GM23248 (cell line): ENCODE data around the gene HOXB5. TPM values are rescaled to one million over a fixed set of nuclear protein-coding genes. Genes with fewer than 3 reads are reported as not detected.

Source experiments
- DNase-seq: peaks from one replicate; pipeline ENCODE4 v3.0.0-alpha.2; 2015
- H2AFZ ChIP-seq: fragments of 200-600 bp; sonication (generic); 2 replicates; pipeline ENCODE4 v1.6.1; 2016; ENCODE audit warnings: antibody characterized with exemption
- H3F3A ChIP-seq: fragments of 200-600 bp; sonication (generic); 2 replicates; pipeline ENCODE4 v1.6.1; 2016; ENCODE audit warnings: mild to moderate bottlenecking, antibody characterized with exemption, mixed run types; ENCODE audit not compliant: insufficient read depth
- H3K27ac ChIP-seq: fragments of 200-600 bp; sonication (generic); 2 replicates; pipeline ENCODE4 v1.5.1; 2016; ENCODE audit warnings: mild to moderate bottlenecking
- H3K27me3 ChIP-seq: fragments of 200-600 bp; sonication (generic); replicated peaks from 2 replicates; pipeline ENCODE4 v1.6.1; 2016; ENCODE audit warnings: mild to moderate bottlenecking; ENCODE audit not compliant: insufficient read depth
- H3K36me3 ChIP-seq: fragments of 200-600 bp; sonication (generic); 2 replicates; pipeline ENCODE4 v1.6.1; 2016; ENCODE audit warnings: low read depth, mild to moderate bottlenecking
- H3K4me1 ChIP-seq: fragments of 200-600 bp; sonication (generic); 2 replicates; pipeline ENCODE4 v1.6.1; 2016; ENCODE audit warnings: mild to moderate bottlenecking; ENCODE audit not compliant: insufficient read depth
- H3K4me2 ChIP-seq: fragments of 200-600 bp; sonication (generic); one replicate; pipeline ENCODE4 v1.6.1; 2016; ENCODE audit warnings: mild to moderate bottlenecking; ENCODE audit not compliant: unreplicated experiment
- H3K4me3 ChIP-seq: fragments of 200-600 bp; sonication (generic); 2 replicates; pipeline ENCODE4 v1.5.1; 2016; ENCODE audit warnings: mild to moderate bottlenecking
- H3K79me2 ChIP-seq: fragments of 200-600 bp; sonication (generic); 2 replicates; pipeline ENCODE4 v1.6.1; 2016; ENCODE audit warnings: mild to moderate bottlenecking; ENCODE audit not compliant: insufficient read depth
- H3K9ac ChIP-seq: fragments of 200-600 bp; sonication (generic); 2 replicates; pipeline ENCODE4 v1.6.1; 2016; ENCODE audit warnings: mild to moderate bottlenecking
- H3K9me2 ChIP-seq: fragments of 200-600 bp; sonication (generic); 2 replicates; pipeline ENCODE4 v1.6.1; 2016; ENCODE audit warnings: mixed run types, mild to moderate bottlenecking, moderate library complexity; ENCODE audit not compliant: insufficient read depth
- H3K9me3 ChIP-seq: fragments of 200-600 bp; sonication (generic); one replicate; pipeline ENCODE4 v1.6.1; 2017; ENCODE audit warnings: low read depth
- H4K20me1 ChIP-seq: fragments of 200-600 bp; sonication (generic); 2 replicates; pipeline ENCODE4 v1.6.0; 2016; ENCODE audit not compliant: insufficient read depth
- EZH2 ChIP-seq: fragments of 200-600 bp; sonication (generic); IDR thresholded peaks from 2 replicates; pipeline ENCODE4 v1.6.1; 2018; ENCODE audit warnings: antibody characterized with exemption, mild to moderate bottlenecking; ENCODE audit not compliant: insufficient read depth, poor library complexity, severe bottlenecking
- EZH2phosphoT487 ChIP-seq: fragments of 200-600 bp; sonication (generic); IDR thresholded peaks from 2 replicates; pipeline ENCODE4 v1.6.1; 2018; ENCODE audit warnings: antibody characterized with exemption, moderate library complexity, mild to moderate bottlenecking, low read depth; ENCODE audit not compliant: insufficient read depth
- WGBS, 2 experiments: methylation state at CpG; one replicate each; pipeline ENCODE4 v1.1.6; 2015 to 2017; ENCODE audit warnings: low lambda C conversion rate in 2 of 2, low coverage in 1 of 2; ENCODE audit errors: missing lambda C conversion rate in 2 of 2; 5-methylcytosine and 5-hydroxymethylcytosine counted together
- in situ Hi-C: fragments of 300-500 bp; cut with MboI; formaldehyde crosslinking; loops from 2 replicates; pipeline ENCODE4 v1.15.0; 2020
- polyA plus RNA-seq: library from polyadenylated mRNA; unstranded; fragments of >200 nt; fragmentation: Nextera tagmentation; extraction: Ambion mirVana; gene quantifications from 2 replicates; pipeline ENCODE4 v1.2.1, GENCODE V29; 2016
- total RNA-seq: library from RNA; depleted of rRNA; stranded (reverse); fragments of >200 nt; shearing (Covaris generic); gene quantifications from 2 replicates; pipeline ENCODE4 v1.2.3, GENCODE V29; 2014

Gene HOXB5
- total and polyA plus RNA-seq, 2 experiments from 2014 or later = 0.22 to 2.0 TPM

DNA sequence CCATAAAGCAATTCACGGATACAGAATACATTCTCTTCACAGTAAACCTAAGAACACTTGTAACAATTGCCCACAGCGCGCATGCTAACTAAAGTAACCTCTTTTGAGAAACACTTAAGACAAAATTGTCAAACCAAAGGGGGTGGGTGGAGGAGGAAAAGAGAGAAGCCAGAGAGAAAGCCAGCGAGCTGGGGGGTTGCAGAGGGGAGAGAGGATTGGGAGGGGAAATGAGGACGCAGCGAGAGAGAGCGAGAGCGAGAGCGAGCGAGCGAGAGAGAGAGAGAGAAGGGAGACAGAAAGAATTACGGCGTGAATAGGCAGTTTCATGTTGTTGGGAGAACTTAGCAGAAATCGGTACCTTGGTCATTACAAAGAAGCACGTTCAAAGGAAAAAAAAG is 18.9 kb upstream of the HOXB5 start:
- no peaks in the 10 kb centered on the region for H3K36me3 ChIP-seq
- H2AFZ ChIP-seq = peak overlapping the region; percentile 85
- H3K9ac ChIP-seq = no peak overlapping the region
- peak; percentile 36 for DNase-seq
- WGBS, 2 experiments = 7 to 32% methylated on average over 4 to 15 of the region's 15 CpGs
- no peaks in the 10 kb centered on the region for H4K20me1 ChIP-seq
- H3K27ac ChIP-seq = no peak overlapping the region
- H3K79me2 ChIP-seq = no peaks in the 10 kb centered on the region
- TF ChIP-seq EZH2 (no peak), EZH2phosphoT487 (0 out of 2 replicates have a peak, but pooled peaks have one; percentile 21)
- H3K4me2 ChIP-seq = peak overlapping the region; percentile 93
- H3F3A ChIP-seq = no peaks in the 10 kb centered on the region
- H3K4me3 ChIP-seq = peak overlapping the region; percentile 72
- no peaks in the 10 kb centered on the region; the same call in 1 of the 2 replicates for H3K4me1 ChIP-seq
- no peaks in the 10 kb centered on the region for H3K9me2 ChIP-seq
- in situ Hi-C loops = no loop called here
- H3K27me3 ChIP-seq = peaks cover 40% of the 10 kb centered on the region
- H3K9me3 ChIP-seq = no peaks in the 10 kb centered on the region

GRCh38 chr17:48611681-48612455 is 18.3 kb upstream of the HOXB5 start:
- H3K27ac ChIP-seq = no peak overlapping the region
- H3K9ac ChIP-seq = peak overlapping the region; percentile 84; the same call in 1 of the 2 replicates
- H3K4me3 ChIP-seq = peak overlapping the region; percentile 77
- peak; percentile 53 for DNase-seq
- 13 to 22% methylated on average over 22 to 34 of the region's 36 CpGs for WGBS, 2 experiments
- H3K27me3 ChIP-seq = peaks cover 34% of the 10 kb centered on the region
- no peaks in the 10 kb centered on the region for H3K79me2 ChIP-seq
- H3F3A ChIP-seq = no peaks in the 10 kb centered on the region
- H3K36me3 ChIP-seq = no peaks in the 10 kb centered on the region
- in situ Hi-C loops = no loop called here
- H3K9me3 ChIP-seq = no peaks in the 10 kb centered on the region
- no peaks in the 10 kb centered on the region for H3K9me2 ChIP-seq
- H2AFZ ChIP-seq = peak overlapping the region; percentile 93
- no peaks in the 10 kb centered on the region; the same call in 1 of the 2 replicates for H3K4me1 ChIP-seq
- H4K20me1 ChIP-seq = no peaks in the 10 kb centered on the region
- peak overlapping the region; percentile 83 for H3K4me2 ChIP-seq
- TF ChIP-seq EZH2phosphoT487 = no peak
- TF ChIP-seq EZH2 = no peak

GRCh38 chr17:48611213-48611612 is 17.6 kb upstream of the HOXB5 start:
- H4K20me1 ChIP-seq = no peaks in the 10 kb centered on the region
- H3K4me3 ChIP-seq = peak overlapping the region; percentile 77
- H3K9ac ChIP-seq = peak overlapping the region; percentile 84
- TF ChIP-seq EZH2 (no peak), EZH2phosphoT487 (no peak)
- no peaks in the 10 kb centered on the region for H3K36me3 ChIP-seq
- no peaks in the 10 kb centered on the region for H3F3A ChIP-seq
- peak; percentile 64 for DNase-seq
- no peaks in the 10 kb centered on the region for H3K9me3 ChIP-seq
- peak overlapping the region; percentile 83 for H3K4me2 ChIP-seq
- WGBS, 2 experiments = 4 to 5% methylated on average over 22 of the region's 22 CpGs
- in situ Hi-C loops = no loop called here
- H3K4me1 ChIP-seq = no peaks in the 10 kb centered on the region; the same call in 1 of the 2 replicates
- H3K27me3 ChIP-seq = peaks cover 28% of the 10 kb centered on the region
- no peaks in the 10 kb centered on the region for H3K9me2 ChIP-seq
- H3K27ac ChIP-seq = peak overlapping the region; percentile 67
- peak overlapping the region; percentile 93 for H2AFZ ChIP-seq
- no peaks in the 10 kb centered on the region for H3K79me2 ChIP-seq

DNA sequence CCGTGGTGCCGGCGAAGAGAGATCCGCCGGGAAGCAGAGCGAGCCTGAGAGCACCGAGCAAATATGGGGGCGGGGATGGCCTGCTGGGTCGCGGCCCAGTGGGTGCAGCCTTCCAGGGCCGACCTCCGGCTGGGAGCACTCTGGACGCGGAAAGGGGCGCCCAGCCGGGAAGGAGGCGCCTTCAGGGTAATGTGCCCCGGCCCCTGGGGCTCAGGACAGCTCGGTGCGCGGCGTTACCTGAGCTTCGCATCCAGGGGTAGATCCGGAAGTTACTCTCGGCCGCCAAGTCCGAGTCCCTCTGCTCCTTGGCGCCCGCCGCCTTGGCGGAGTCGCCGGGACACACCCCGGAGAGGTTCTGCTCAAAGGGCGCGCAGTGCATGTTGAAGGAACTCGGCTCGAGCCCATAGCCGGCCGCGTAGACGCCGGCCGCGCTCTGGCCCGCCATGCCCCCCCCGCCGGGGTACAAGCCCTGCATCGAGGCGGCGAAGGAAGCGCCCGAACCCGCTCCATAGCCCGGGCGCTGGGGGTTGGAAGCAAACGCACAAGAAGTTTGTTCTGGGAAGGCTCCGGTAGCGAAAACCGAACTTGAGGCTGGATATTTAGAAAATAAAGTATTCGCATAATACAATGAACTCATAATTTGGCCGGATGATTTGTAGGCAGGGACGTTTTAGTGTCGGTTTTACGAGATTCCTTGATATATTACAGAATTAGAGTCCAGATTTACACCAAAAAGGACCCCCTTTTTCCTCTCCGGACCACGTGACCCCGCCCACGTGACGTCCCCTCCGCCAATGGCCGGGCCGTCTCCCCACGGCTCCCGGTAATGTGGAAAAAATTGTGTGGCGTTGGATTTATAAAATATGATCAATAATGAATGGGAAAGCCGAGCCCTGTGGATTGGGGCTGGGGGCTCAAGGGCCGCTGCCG is 17.0 kb upstream of the HOXB5 start, which contains the start of gene HOXB7:
HOXB7 (minus strand) TSS at position 736 of the 930 bp plus-strand sequence; CDS start at position 637, 99 bp downstream.
- H3F3A ChIP-seq = no peaks in the 10 kb centered on the region
- no peaks in the 10 kb centered on the region for H3K36me3 ChIP-seq
- H3K9ac ChIP-seq = peak within 1 kb of the TSS; percentile 84
- TF ChIP-seq EZH2 = no peak
- no peak for TF ChIP-seq EZH2phosphoT487
- 2 to 3% methylated on average over 44 to 56 of the region's 79 CpGs for WGBS, 2 experiments
- H2AFZ ChIP-seq = peak within 1 kb of the TSS; percentile 93
- H3K27ac ChIP-seq = peak within 1 kb of the TSS; percentile 67
- H3K27me3 ChIP-seq = peaks cover 21% of the 10 kb centered on the region
- H3K4me1 ChIP-seq = no peaks in the 10 kb centered on the region; the same call in 1 of the 2 replicates
- H3K79me2 ChIP-seq = no peaks in the 10 kb centered on the region
- peak within 1 kb of the TSS; percentile 83 for H3K4me2 ChIP-seq
- no peaks in the 10 kb centered on the region for H3K9me3 ChIP-seq
- H3K4me3 ChIP-seq = peak within 1 kb of the TSS; percentile 77
- no peaks in the 10 kb centered on the region for H3K9me2 ChIP-seq
- H4K20me1 ChIP-seq = no peaks in the 10 kb centered on the region
- in situ Hi-C loops = no loop called here
- peak; percentile 88 for DNase-seq
